GM23338 (cell line): ENCODE data around the gene MINDY4. TPM values are rescaled to one million over a fixed set of nuclear protein-coding genes. Genes with fewer than 3 reads are reported as not detected.

ENCODE experiments used
- ATAC-seq: fragments of 200-7000 bp; cut with Tn5 transposase; 3 replicates; pipeline ENCODE4 v1.9.1; 2020
- DNase-seq: peaks from one replicate; pipeline ENCODE4 v3.0.0-alpha.2; 2015; ENCODE audit warnings: low spot score
- H2AFZ ChIP-seq: fragments of 200-600 bp; sonication (generic); 2 replicates; pipeline ENCODE4 v1.8.0; 2016; ENCODE audit warnings: antibody characterized with exemption, mild to moderate bottlenecking, moderate library complexity
- H3F3A ChIP-seq: fragments of 200-600 bp; sonication (generic); replicated peaks from 2 replicates; pipeline ENCODE4 v1.8.0; 2017; ENCODE audit warnings: antibody characterized with exemption, mixed run types, low read depth
- H3K27ac ChIP-seq: fragments of 200-600 bp; sonication (generic); 2 replicates; pipeline ENCODE4 v1.6.1; 2016; ENCODE audit warnings: low read depth
- H3K27me3 ChIP-seq: fragments of 200-600 bp; sonication (generic); 2 replicates; pipeline ENCODE4 v1.8.0; 2016; ENCODE audit warnings: mild to moderate bottlenecking, mixed run types, moderate library complexity; ENCODE audit not compliant: insufficient read depth
- H3K36me3 ChIP-seq: fragments of 200-600 bp; sonication (generic); 2 replicates; pipeline ENCODE4 v1.8.0; 2016; ENCODE audit warnings: mild to moderate bottlenecking; ENCODE audit not compliant: insufficient read depth
- H3K4me1 ChIP-seq: fragments of 200-600 bp; sonication (generic); 2 replicates; pipeline ENCODE4 v1.8.0; 2016; ENCODE audit warnings: mild to moderate bottlenecking, moderate library complexity; ENCODE audit not compliant: insufficient read depth
- H3K4me2 ChIP-seq: fragments of 200-600 bp; sonication (generic); 2 replicates; pipeline ENCODE4 v1.7.1; 2017; ENCODE audit warnings: mixed run types
- H3K4me3 ChIP-seq: fragments of 200-600 bp; sonication (generic); 2 replicates; pipeline ENCODE4 v1.6.1; 2016; ENCODE audit warnings: mixed run types
- H3K79me2 ChIP-seq: fragments of 200-600 bp; sonication (generic); replicated peaks from 2 replicates; pipeline ENCODE4 v1.8.0; 2017; ENCODE audit warnings: mild to moderate bottlenecking; ENCODE audit not compliant: insufficient read depth
- H3K9me2 ChIP-seq: fragments of 200-600 bp; sonication (generic); 2 replicates; pipeline ENCODE4 v1.8.0; 2017; ENCODE audit not compliant: insufficient read depth
- H4K20me1 ChIP-seq: fragments of 200-600 bp; sonication (generic); replicated peaks from 2 replicates; pipeline ENCODE4 v1.8.0; 2017; ENCODE audit warnings: mild to moderate bottlenecking; ENCODE audit not compliant: insufficient read depth
- H3K27ac Mint-ChIP-seq: 2 replicates; pipeline ENCODE4 v1.8.0; 2020; ENCODE audit warnings: inconsistent platforms, mild to moderate bottlenecking, moderate library complexity, mixed read lengths
- H3K27me3 Mint-ChIP-seq: 3 replicates; pipeline ENCODE4 v1.8.0; 2022; ENCODE audit warnings: low read depth, mild to moderate bottlenecking, moderate library complexity, mixed read lengths, inconsistent platforms; ENCODE audit not compliant: insufficient read depth, poor library complexity
- H3K36me3 Mint-ChIP-seq: 3 replicates; pipeline ENCODE4 v1.8.0; 2021; ENCODE audit warnings: low read depth, mild to moderate bottlenecking, inconsistent platforms, moderate library complexity, mixed read lengths
- H3K4me1 Mint-ChIP-seq: 3 replicates; pipeline ENCODE4 v1.8.0; 2020; ENCODE audit warnings: mild to moderate bottlenecking, inconsistent platforms, mixed read lengths
- H3K4me3 Mint-ChIP-seq: 3 replicates; pipeline ENCODE4 v1.8.0; 2021; ENCODE audit warnings: moderate library complexity, mild to moderate bottlenecking, inconsistent platforms, mixed read lengths
- H3K9me3 Mint-ChIP-seq: 3 replicates; pipeline ENCODE4 v1.8.0; 2020; ENCODE audit warnings: moderate library complexity, mild to moderate bottlenecking, inconsistent platforms, mixed read lengths
- CREB1 ChIP-seq: fragments of 250-450 bp; sonication (Bioruptor Pico); IDR thresholded peaks from 2 replicates; pipeline ENCODE4 v1.5.0; 2020; ENCODE audit warnings: low read depth, mild to moderate bottlenecking, moderate library complexity
- EZH2 ChIP-seq: fragments of 200-600 bp; sonication (generic); IDR thresholded peaks from one replicate; pipeline ENCODE4 v1.8.0; 2017; ENCODE audit warnings: antibody characterized with exemption, mild to moderate bottlenecking, low read depth; ENCODE audit not compliant: unreplicated experiment
- EZH2phosphoT487 ChIP-seq: fragments of 200-600 bp; sonication (generic); IDR thresholded peaks from one replicate; pipeline ENCODE4 v1.8.1; 2018; ENCODE audit warnings: antibody characterized with exemption; ENCODE audit not compliant: unreplicated experiment
- JUNB ChIP-seq: IDR thresholded peaks from one replicate; pipeline ENCODE4 v1.6.1; 2016; ENCODE audit warnings: antibody characterized with exemption; ENCODE audit not compliant: unreplicated experiment
- NANOG ChIP-seq: IDR thresholded peaks from 2 replicates; pipeline ENCODE4 v1.6.1; 2016; ENCODE audit warnings: antibody characterized with exemption, borderline replicate concordance
- POLR2AphosphoS5 ChIP-seq: IDR thresholded peaks from 2 replicates; pipeline ENCODE4 v1.6.1; 2016; ENCODE audit warnings: antibody characterized with exemption, low read depth
- ZNF114 ChIP-seq: fragments of 250-450 bp; sonication (Bioruptor Pico); IDR thresholded peaks from 2 replicates; pipeline ENCODE4 v1.5.0; 2020; ENCODE audit warnings: mild to moderate bottlenecking, moderate library complexity
- ZNF331 ChIP-seq: fragments of 250-450 bp; sonication (Bioruptor Pico); IDR thresholded peaks from 2 replicates; pipeline ENCODE4 v1.5.0; 2020; ENCODE audit warnings: low read depth, mild to moderate bottlenecking, moderate library complexity
- polyA plus RNA-seq: library from polyadenylated mRNA; unstranded; fragments of >200 nt; fragmentation: Nextera tagmentation; extraction: Ambion mirVana; gene quantifications from 2 replicates; pipeline ENCODE4 v1.2.1, GENCODE V29; 2016
- total RNA-seq: library from RNA; depleted of rRNA; stranded (reverse); fragments of >200 nt; shearing (Covaris generic); gene quantifications from 2 replicates; pipeline ENCODE4 v1.2.3, GENCODE V29; 2014
- TF ChIP-seq, protein P1 (sequence below): fragments of 250-450 bp; sonication (Bioruptor Pico); IDR thresholded peaks from 2 replicates; pipeline ENCODE4 v1.5.0; 2020; ENCODE audit warnings: mild to moderate bottlenecking, moderate library complexity
- TF ChIP-seq, protein P2 (sequence below): IDR thresholded peaks from 2 replicates; pipeline ENCODE4 v1.6.1; 2016; ENCODE audit warnings: antibody characterized with exemption

MINDY4 gene
- total and polyA plus RNA-seq, 2 experiments from 2014 or later, result 1.7 to 4.4 TPM

DNA sequence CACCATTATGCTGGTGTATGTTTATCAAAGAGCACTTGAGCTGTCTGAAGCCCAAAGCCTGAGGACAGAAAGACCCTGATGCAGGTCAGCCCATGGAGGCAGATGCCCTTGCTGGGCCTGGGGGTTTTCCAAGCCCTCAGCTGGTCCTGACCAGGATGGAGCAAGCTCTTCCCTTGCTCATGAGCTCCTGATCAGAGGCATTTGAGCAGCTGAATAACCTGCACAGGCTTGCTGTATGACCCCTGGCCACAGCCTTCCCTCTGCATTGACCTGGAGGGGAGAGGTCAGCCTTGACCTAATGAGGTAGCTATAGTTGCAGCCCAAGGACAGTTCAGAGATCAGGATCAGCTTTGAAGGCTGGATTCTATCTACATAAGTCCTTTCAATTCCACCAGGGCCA, 153.4 kb downstream of the MINDY4 start:
- no peaks in the 10 kb centered on the region for H3K4me1 ChIP-seq
- no peak overlapping the region for H3K27ac Mint-ChIP-seq
- no peaks in the 10 kb centered on the region for H3K9me3 Mint-ChIP-seq

DNA sequence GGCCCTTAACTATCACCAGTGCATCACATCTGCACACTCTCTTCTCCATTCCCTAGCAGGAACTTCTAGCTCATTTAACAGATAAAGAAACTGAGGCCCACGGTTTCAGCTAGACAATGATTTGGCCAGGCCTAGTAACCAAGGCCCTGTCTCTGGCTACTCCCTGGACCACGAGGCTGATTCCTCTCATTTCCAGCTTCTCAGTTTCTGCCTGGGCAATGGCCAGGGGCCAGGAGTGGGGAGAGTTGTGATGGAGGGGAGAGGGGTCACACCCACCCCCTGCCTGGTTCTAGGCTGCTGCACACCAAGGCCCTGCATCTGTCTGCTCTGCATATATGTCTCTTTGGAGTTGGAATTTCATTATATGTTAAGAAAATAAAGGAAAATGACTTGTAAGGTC, 153.9 kb downstream of the MINDY4 start:
- no peaks in the 10 kb centered on the region for H3K4me1 ChIP-seq
- no peak overlapping the region for H3K27ac ChIP-seq
- no peak overlapping the region for H3K4me3 Mint-ChIP-seq
- H3K27ac Mint-ChIP-seq, result no peak overlapping the region
- no peaks in the 10 kb centered on the region for H3K36me3 Mint-ChIP-seq
- H3K9me3 Mint-ChIP-seq, result no peaks in the 10 kb centered on the region
- no peaks in the 10 kb centered on the region for H3K36me3 ChIP-seq
- no peaks in the 10 kb centered on the region for H3K27me3 ChIP-seq
- peaks cover 9% of the 10 kb centered on the region for H3K27me3 Mint-ChIP-seq
- H3K9me2 ChIP-seq, result peaks cover 6% of the 10 kb centered on the region; the same call in 1 of the 2 replicates
- H3K4me1 Mint-ChIP-seq, result no peaks in the 10 kb centered on the region
- ATAC-seq, result no peak
- no peak overlapping the region for H3K4me2 ChIP-seq
- H4K20me1 ChIP-seq, result no peaks in the 10 kb centered on the region
- no peaks in the 10 kb centered on the region for H3K79me2 ChIP-seq
- H3K4me3 ChIP-seq, result no peak overlapping the region
- DNase-seq, result no peak
- no peaks in the 10 kb centered on the region for H3F3A ChIP-seq
- H2AFZ ChIP-seq, result no peak overlapping the region
- TF ChIP-seq JUNB, result no peak
- TF ChIP-seq EZH2, result no peak
- TF ChIP-seq EZH2phosphoT487, result no peak
- TF ChIP-seq, protein P1, sequence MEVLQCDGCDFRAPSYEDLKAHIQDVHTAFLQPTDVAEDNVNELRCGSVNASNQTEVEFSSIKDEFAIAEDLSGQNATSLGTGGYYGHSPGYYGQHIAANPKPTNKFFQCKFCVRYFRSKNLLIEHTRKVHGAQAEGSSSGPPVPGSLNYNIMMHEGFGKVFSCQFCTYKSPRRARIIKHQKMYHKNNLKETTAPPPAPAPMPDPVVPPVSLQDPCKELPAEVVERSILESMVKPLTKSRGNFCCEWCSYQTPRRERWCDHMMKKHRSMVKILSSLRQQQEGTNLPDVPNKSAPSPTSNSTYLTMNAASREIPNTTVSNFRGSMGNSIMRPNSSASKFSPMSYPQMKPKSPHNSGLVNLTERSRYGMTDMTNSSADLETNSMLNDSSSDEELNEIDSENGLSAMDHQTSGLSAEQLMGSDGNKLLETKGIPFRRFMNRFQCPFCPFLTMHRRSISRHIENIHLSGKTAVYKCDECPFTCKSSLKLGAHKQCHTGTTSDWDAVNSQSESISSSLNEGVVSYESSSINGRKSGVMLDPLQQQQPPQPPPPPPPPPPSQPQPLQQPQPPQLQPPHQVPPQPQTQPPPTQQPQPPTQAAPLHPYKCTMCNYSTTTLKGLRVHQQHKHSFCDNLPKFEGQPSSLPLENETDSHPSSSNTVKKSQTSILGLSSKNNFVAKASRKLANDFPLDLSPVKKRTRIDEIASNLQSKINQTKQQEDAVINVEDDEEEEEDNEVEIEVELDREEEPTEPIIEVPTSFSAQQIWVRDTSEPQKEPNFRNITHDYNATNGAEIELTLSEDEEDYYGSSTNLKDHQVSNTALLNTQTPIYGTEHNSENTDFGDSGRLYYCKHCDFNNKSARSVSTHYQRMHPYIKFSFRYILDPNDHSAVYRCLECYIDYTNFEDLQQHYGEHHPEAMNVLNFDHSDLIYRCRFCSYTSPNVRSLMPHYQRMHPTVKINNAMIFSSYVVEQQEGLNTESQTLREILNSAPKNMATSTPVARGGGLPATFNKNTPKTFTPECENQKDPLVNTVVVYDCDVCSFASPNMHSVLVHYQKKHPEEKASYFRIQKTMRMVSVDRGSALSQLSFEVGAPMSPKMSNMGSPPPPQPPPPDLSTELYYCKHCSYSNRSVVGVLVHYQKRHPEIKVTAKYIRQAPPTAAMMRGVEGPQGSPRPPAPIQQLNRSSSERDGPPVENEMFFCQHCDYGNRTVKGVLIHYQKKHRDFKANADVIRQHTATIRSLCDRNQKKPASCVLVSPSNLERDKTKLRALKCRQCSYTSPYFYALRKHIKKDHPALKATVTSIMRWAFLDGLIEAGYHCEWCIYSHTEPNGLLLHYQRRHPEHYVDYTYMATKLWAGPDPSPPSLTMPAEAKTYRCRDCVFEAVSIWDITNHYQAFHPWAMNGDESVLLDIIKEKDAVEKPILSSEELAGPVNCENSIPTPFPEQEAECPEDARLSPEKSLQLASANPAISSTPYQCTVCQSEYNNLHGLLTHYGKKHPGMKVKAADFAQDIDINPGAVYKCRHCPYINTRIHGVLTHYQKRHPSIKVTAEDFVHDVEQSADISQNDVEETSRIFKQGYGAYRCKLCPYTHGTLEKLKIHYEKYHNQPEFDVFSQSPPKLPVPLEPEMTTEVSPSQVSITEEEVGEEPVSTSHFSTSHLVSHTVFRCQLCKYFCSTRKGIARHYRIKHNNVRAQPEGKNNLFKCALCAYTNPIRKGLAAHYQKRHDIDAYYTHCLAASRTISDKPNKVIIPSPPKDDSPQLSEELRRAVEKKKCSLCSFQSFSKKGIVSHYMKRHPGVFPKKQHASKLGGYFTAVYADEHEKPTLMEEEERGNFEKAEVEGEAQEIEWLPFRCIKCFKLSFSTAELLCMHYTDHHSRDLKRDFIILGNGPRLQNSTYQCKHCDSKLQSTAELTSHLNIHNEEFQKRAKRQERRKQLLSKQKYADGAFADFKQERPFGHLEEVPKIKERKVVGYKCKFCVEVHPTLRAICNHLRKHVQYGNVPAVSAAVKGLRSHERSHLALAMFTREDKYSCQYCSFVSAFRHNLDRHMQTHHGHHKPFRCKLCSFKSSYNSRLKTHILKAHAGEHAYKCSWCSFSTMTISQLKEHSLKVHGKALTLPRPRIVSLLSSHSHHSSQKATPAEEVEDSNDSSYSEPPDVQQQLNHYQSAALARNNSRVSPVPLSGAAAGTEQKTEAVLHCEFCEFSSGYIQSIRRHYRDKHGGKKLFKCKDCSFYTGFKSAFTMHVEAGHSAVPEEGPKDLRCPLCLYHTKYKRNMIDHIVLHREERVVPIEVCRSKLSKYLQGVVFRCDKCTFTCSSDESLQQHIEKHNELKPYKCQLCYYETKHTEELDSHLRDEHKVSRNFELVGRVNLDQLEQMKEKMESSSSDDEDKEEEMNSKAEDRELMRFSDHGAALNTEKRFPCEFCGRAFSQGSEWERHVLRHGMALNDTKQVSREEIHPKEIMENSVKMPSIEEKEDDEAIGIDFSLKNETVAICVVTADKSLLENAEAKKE (CRISPR knock-in tag), result no peak
- TF ChIP-seq ZNF331 (CRISPR knock-in tag), result no peak
- TF ChIP-seq, protein P2, sequence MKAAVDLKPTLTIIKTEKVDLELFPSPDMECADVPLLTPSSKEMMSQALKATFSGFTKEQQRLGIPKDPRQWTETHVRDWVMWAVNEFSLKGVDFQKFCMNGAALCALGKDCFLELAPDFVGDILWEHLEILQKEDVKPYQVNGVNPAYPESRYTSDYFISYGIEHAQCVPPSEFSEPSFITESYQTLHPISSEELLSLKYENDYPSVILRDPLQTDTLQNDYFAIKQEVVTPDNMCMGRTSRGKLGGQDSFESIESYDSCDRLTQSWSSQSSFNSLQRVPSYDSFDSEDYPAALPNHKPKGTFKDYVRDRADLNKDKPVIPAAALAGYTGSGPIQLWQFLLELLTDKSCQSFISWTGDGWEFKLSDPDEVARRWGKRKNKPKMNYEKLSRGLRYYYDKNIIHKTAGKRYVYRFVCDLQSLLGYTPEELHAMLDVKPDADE, result no peak
- no peak for TF ChIP-seq POLR2AphosphoS5
- no peak for TF ChIP-seq ZNF114 (CRISPR knock-in tag)
- TF ChIP-seq CREB1 (CRISPR knock-in tag), result no peak
- no peak for TF ChIP-seq NANOG

More for the DNA sequence above, 153.4 kb downstream of the MINDY4 start:
- H3K9me2 ChIP-seq, result peaks cover 6% of the 10 kb centered on the region; the same call in 1 of the 2 replicates
- DNase-seq, result no peak
- H3K36me3 ChIP-seq, result no peaks in the 10 kb centered on the region
- H3F3A ChIP-seq, result no peaks in the 10 kb centered on the region
- no peak for ATAC-seq
- no peaks in the 10 kb centered on the region for H3K79me2 ChIP-seq
- Mint-ChIP-seq H3K4me3 (no peak overlapping the region), H3K27me3 (peaks cover 10% of the 10 kb centered on the region), H3K36me3 (no peaks in the 10 kb centered on the region), H3K4me1 (no peaks in the 10 kb centered on the region)
- no peak for TF ChIP-seq NANOG
- no peak for TF ChIP-seq EZH2phosphoT487
- no peak for TF ChIP-seq ZNF331 (CRISPR knock-in tag)
- TF ChIP-seq, protein P2, result no peak
- TF ChIP-seq POLR2AphosphoS5, result no peak
- no peak for TF ChIP-seq ZNF114 (CRISPR knock-in tag)
- no peak overlapping the region for H3K4me3 ChIP-seq
- H3K4me2 ChIP-seq, result no peak overlapping the region
- no peak overlapping the region for H3K27ac ChIP-seq
- no peaks in the 10 kb centered on the region for H3K27me3 ChIP-seq
- no peaks in the 10 kb centered on the region for H4K20me1 ChIP-seq
- no peak overlapping the region for H2AFZ ChIP-seq
